CMK (cell line): ENCODE measurements around the gene CABP2.

ENCODE experiments used
- DNase-seq: peaks from one replicate; pipeline ENCODE4 v3.0.0-alpha.2; 2010; ENCODE audit warnings: low read depth

CABP2 gene

GRCh38 chr11:67507864-67508485 lies 15.3 kb downstream of the CABP2 start, which contains the start of gene CDK2AP2:
TSS of gene CDK2AP2 (minus strand) at chr11:67508162. CDS start at chr11:67508082, 80 bp downstream.
- peak; percentile 100 for DNase-seq

GRCh38 chr11:67507242-67507863 lies 15.9 kb downstream of the CABP2 start:
- no peak for DNase-seq

DNA sequence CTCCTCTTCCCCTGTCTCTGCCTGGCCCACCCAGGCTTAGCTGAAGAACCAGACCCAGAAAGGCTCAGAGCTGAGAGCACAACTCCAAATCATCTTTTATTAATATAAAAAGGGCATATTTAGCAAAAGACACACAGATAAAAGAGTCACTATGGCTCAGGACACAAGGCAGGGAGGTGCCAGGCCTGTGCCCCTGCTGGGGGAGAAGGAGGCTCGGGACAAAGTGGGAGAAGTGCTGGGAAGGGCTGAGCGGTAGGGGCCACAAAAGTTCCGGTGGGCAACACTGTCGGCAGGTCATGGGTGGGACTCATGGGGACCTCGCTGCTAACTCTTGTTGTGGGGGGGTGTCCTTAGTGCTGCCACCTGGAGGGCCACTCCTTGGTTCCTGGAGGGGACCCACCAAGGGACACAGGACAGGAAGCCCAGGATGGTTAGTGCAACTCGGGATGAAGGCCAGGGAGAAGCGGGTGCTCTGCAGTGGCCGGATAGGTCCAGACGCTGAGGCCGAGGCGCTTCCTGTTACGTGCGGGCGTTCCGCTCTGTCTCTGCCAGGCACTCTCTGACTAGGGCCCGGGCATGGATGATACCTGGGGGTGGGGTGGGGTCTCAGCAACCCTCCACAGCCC lies 16.7 kb downstream of the CABP2 start:
- DNase-seq = no peak

- DNase-seq = peak; percentile 86
These were observed 17.4 kb downstream of the CABP2 start for GRCh38 chr11:67505605-67506396.

DNA sequence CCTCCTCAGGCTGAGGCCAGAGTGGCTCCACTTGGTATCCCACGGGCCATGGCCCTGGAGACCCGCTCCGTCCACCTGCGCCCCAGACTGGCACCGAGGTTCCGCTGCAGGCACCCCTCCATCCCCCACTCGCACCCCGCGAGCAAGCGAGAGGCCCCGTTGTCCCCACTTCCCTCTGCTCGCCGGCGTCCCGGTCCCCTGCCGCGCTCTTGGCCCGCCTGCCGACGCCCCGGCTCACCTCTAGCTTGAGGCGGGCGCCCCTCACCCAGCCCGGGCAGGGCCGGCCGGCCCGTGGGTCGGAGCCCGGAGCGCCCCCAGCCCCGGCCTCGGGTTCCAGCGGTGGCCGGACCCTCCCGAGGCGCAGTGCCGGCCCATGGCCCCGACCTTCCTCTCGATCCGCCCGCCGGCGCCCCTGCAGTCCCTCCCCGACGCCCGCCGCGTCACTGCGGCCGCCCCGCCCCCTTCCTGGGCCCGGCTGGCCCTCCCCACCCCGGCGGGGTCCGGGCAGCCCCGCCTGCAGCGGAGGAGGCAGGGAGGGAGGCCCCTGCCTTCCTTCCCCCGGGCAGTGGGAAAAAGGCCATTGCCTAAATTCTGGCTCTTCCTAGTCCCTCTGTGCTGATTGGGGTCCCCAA lies 18.2 kb downstream of the CABP2 start, which contains the start of gene PITPNM1:
Gene PITPNM1 (minus strand): TSS at position 414 of the 632 bp plus-strand sequence. CDS start 1,183 bp downstream, outside the sequence.
- no peak for DNase-seq

GRCh38 chr11:67504005-67504949 lies 19.0 kb downstream of the CABP2 start:
- no peak for DNase-seq

DNA sequence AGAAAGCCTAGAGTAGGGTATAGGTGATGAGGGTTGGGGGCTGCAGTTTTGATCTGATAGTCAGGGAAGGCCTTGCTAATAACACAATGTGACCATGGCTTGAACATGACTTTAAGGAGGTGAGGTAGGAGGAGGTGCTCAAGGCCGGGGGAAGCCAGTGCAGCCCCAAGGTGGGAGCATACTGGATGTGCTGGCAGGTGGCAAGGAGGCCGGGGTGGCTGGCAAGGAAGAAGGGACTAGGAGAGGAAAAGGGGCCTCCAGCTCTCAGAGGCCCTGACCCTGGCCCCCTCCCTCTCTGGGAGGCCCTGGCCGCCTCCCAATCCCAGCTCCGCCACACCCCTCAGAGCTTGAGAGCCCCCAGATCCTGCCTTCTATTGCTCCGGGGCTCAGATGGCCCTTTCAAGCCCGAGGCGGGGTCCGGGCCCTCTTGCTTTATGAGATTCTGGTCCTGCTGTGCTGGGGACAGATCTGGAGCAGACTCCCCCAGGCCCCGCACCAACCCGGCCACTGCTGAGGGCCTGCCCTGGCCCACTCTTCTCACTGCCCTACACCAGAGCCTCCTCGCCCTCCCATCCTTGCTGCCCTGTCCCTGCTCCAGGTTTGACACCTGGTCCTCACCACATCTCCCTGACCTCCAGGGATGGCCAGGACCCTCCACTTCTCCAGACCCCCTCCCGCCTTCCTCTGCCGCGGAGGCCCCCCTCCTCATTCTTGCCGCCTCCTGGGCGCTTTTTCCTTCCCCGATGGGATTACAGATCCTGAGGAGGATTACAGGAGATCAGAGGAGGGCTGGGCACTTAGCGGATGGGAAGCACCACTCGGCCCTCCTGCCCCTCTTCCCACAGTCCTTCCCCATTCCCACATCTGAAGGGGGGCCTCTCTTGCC lies 19.9 kb downstream of the CABP2 start:
- DNase-seq = no peak

DNA sequence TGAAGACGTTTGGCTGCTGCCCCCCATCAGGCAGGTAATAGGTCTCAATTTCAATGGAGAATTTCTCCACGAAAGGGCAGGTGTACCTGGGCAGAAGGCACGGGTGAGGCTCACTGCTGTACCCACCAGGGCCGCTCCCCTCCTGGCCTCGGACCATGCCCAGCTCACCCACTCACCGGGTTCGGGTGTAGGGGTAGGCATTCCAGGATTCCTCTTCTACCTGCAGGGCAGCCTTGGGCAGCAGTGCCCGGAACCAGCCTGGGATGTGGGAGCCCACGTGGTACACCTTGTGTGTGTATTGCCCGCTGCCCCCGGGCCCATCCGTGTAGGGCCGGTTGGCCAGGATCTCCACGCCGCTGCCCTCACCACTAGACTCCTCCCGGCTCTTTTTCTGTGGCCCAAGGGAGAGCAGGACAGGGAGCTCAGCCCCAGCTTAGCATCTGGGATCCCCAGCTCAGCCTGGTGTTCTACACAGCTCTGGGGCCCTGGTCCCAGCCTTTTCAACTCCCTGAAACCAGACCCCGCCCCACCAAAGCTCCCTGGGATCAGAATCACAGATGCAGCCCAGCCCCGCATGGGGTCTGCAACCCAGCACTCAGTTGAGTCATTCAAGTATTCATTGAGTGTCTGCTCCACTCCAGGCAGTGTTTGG lies 20.8 kb downstream of the CABP2 start:
- DNase-seq = no peak

DNA sequence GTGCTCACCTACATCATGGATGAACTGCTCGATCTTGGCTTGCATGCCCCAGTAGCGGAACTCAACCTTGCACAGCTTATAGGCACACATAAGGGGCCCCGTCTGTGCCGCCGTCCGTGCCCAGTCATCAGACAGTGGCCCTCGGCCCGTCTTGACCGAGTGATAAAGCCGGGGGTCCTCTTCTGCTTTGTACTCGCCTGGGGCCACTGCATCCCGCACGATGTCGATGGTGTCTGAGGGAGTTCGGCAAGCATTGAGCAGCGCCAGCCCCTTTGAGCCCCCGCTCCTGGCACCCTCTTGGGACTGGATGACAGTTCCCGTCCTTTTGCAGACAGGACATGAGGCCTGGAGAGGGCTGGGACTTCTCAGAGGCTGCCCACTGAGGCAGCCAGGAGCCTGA lies 21.4 kb downstream of the CABP2 start:
- DNase-seq = no peak

DNA sequence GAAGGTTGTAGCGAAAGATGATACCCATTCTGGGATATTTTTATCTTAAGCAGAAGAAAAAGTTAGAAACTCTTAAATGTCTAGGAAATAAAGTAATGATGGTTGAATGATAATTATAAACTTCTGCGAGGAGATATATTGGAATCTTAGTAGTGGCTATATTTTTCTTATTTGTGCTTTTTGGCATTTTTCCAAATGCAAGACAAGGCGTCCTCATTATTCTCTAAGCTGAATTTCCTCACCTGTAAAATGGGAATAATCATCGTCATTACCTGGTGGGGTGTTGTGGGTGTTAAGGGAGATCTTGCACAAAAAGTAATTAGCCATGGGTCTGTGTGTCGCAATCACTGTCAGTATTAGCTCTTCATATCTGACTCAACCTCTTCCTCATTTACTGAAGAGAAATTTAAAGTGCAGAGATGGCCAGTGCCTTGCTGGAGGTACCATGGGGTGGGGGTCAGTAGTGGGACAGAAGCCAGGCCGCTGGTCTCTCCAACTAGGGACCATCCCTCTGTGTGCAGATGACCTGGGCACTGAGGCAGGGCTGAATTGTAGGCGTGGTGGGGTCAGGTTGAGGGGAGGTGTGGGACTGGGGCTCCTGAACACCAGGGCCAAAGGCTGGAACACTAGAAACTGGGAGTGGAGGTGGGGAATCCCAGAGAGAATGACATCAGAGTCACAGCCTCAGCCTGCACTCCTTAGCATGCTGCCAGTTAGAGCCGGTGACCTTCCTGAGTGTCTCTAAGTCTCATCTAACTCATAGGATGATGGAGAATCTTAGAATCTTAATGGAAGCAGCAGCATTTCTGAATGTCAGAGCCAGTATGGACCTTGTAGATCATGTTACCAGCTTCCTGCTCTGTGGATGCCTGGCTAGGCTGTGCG lies 22.2 kb downstream of the CABP2 start:
- no peak for DNase-seq

GRCh38 chr11:67500484-67500821 lies 22.8 kb downstream of the CABP2 start:
- DNase-seq = peak; percentile 57

GRCh38 chr11:67499808-67500483 lies 23.3 kb downstream of the CABP2 start:
- no peak for DNase-seq

DNA sequence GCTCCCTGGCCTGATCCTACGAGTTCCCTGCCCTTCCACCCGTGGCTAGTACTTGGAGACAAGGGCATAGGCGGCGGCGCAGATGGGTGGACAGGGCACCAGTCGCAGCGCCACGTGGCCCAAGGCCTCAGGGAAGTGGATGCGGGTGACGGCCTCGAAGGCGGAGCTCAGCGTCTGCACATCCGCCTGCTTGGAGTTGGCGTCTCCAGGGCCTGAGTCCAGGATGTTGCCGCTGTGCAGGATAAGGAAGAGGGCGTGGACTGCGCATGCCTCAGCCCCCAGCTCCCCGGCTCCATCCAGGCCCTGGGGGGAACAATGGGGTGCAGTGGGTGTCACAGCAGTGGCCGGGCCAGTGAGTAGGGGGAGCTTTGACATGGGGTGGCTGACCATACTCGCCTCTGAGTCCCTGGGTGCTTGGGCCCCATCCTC lies 24.7 kb downstream of the CABP2 start:
- DNase-seq = no peak

GRCh38 chr11:67497656-67498291 lies 25.5 kb downstream of the CABP2 start:
- no peak for DNase-seq

DNA sequence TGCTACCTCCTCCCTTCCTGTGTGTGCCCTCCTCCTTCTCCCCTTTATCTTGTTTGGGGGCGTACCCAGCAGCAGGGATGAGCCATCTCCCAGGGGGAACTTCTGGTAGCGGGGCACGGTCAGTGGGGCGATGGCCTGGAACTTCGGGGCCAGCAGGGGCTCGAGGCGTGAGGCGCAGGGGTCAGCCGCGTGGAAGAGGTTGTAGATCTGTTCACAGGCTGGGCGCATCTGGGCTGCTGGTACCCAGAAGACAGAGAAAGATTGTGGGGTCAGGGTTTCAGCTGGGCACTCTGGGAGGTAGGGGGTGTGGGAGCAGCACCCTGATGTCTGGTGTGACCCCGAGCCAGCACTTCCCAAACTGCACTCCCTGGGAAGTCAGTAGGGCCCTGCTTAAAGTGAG lies 27.1 kb downstream of the CABP2 start:
- no peak for DNase-seq

DNA sequence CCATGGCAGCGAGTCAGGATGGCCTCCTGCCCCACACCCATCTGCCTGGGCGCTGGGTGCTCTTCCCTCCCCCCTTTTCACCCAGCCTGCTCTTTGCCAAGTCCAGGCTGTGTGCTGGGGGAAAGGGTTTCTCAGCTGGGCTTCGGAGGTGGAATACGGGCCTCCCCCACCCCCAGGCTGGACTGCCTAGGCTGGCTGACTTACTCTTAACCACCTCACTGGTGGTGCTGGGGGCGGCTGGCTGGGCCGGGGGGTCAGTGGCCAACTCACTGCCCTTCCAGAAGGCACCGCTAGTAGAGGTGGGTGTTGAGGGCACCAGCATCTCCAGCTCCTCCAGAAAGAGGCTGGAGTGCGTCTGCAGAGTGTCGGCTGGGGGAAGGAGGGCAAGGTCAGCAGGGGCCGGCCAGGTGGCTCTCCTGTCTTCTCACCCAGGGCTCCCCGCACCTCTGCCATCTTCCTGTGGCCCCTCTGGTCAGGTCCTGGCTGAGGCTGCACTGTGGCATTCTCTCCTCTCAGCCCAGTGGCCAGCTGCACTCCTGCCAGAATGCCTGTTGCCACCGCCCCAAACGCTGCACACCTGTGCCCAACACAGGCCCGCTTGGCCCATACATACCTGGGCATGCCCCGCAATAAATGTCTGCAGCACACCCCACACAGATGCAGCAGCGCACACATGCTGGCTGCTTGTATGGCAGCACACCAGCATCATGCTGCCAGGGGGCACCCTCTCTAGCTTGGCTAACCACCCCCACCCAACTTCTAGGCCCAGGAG lies 27.8 kb downstream of the CABP2 start:
- no peak for DNase-seq
